IMR-90 (cell line): ENCODE data around the gene KRTAP5-1. TPM values are rescaled to one million over a fixed set of nuclear protein-coding genes. Genes with fewer than 3 reads are reported as not detected.
A peak's percentile ranks its signal among the peaks of the same experiment; 100 is the strongest.

Source experiments
- ATAC-seq: fragments of 200-7000 bp; cut with Tn5 transposase; 2 replicates; pipeline ENCODE4 v1.9.1; 2020; ENCODE audit warnings: low read depth, mild to moderate bottlenecking, moderate library complexity
- BruUV-seq: library from RNA; stranded (reverse); fragments of 400-500 nt; replicated peaks from 2 replicates; lab custom pipeline; 2021; lab: Mats Ljungman, UMichigan
- CTCF ChIA-PET: fragments of 300-600 bp; formaldehyde crosslinking; extraction: SDS; loops from one replicate; lab custom pipeline; 2021; ENCODE audit warnings: antibody characterized with exemption; lab: Yijun Ruan, JAX
- POLR2A ChIA-PET: fragments of 300-600 bp; sonication (Branson Sonifier 250); formaldehyde crosslinking; loops from one replicate; lab custom pipeline; 2022; ENCODE audit warnings: antibody characterized with exemption; ENCODE audit not compliant: unreplicated experiment; lab: Charles Lee
- DNase-seq: peaks from one replicate; pipeline ENCODE4 v3.0.0; 2013
- H2AFZ ChIP-seq: replicated peaks from 2 replicates; pipeline ENCODE3; 2013; ENCODE audit warnings: low read length, mild to moderate bottlenecking; ENCODE audit not compliant: poor library complexity
- H2AK5ac ChIP-seq: 2 replicates; pipeline ENCODE4 v1.6.1; 2013; ENCODE audit warnings: low read depth, low read length, inconsistent platforms
- H2AK9ac ChIP-seq: replicated peaks from 2 replicates; pipeline ENCODE3; 2013; ENCODE audit warnings: mild to moderate bottlenecking, low read depth, low read length, moderate library complexity; ENCODE audit not compliant: poor library complexity
- H2BK120ac ChIP-seq: 2 replicates; pipeline ENCODE4 v1.6.1; 2013; ENCODE audit warnings: low read depth, low read length, inconsistent platforms
- H2BK15ac ChIP-seq: 3 replicates; pipeline ENCODE4 v1.6.1; 2013; ENCODE audit warnings: low read depth, low read length, inconsistent platforms
- H2BK20ac ChIP-seq: 2 replicates; pipeline ENCODE4 v1.6.1; 2013; ENCODE audit warnings: low read depth, mild to moderate bottlenecking, inconsistent platforms, low read length, moderate library complexity
- H2BK5ac ChIP-seq: 2 replicates; pipeline ENCODE4 v1.6.1; 2013; ENCODE audit warnings: mild to moderate bottlenecking, low read depth, low read length, inconsistent platforms; ENCODE audit not compliant: poor library complexity, severe bottlenecking
- H3K14ac ChIP-seq: replicated peaks from 2 replicates; pipeline ENCODE4 v1.6.1; 2013; ENCODE audit warnings: low read depth, low read length, inconsistent platforms
- H3K18ac ChIP-seq: 2 replicates; pipeline ENCODE4 v1.6.1; 2013; ENCODE audit warnings: low read depth, low read length, control low read depth
- H3K23ac ChIP-seq: 2 replicates; pipeline ENCODE4 v1.6.1; 2013; ENCODE audit warnings: low read depth, low read length, inconsistent platforms
- H3K27ac ChIP-seq: 2 replicates; pipeline ENCODE4 v1.5.1; 2013; ENCODE audit warnings: mild to moderate bottlenecking, control low read depth, low read length; ENCODE audit not compliant: insufficient read depth
- H3K27me3 ChIP-seq: 2 replicates; pipeline ENCODE4 v1.6.1; 2013; ENCODE audit warnings: low read length; ENCODE audit not compliant: control insufficient read depth, insufficient read depth
- H3K36me3 ChIP-seq: 2 replicates; pipeline ENCODE4 v1.6.1; 2013; ENCODE audit warnings: low read length, mixed read lengths; ENCODE audit not compliant: control insufficient read depth, insufficient read depth
- H3K4ac ChIP-seq: 2 replicates; pipeline ENCODE4 v1.6.1; 2013; ENCODE audit warnings: low read depth, low read length, inconsistent platforms
- H3K4me1 ChIP-seq: 2 replicates; pipeline ENCODE4 v1.6.1; 2013; ENCODE audit warnings: low read length, mixed read lengths; ENCODE audit not compliant: control insufficient read depth, insufficient read depth
- H3K4me2 ChIP-seq: 2 replicates; pipeline ENCODE4 v1.6.1; 2013; ENCODE audit warnings: low read depth, mild to moderate bottlenecking, control low read depth, low read length, moderate library complexity
- H3K4me3 ChIP-seq: 2 replicates; pipeline ENCODE4 v1.5.1; 2013; ENCODE audit warnings: low read depth, mild to moderate bottlenecking, control low read depth, low read length, moderate library complexity; ENCODE audit not compliant: insufficient read depth
- H3K56ac ChIP-seq: 2 replicates; pipeline ENCODE4 v1.6.1; 2013; ENCODE audit warnings: low read length, inconsistent platforms; ENCODE audit not compliant: insufficient read depth; ENCODE audit errors: extremely low read depth
- H3K79me1 ChIP-seq, 2 experiments: 2 replicates each; pipeline ENCODE4 v1.6.1; 2013; ENCODE audit warnings: low read length in 2 of 2, inconsistent platforms in 1 of 2, low read depth in 1 of 2
- H3K9ac ChIP-seq: 2 replicates; pipeline ENCODE4 v1.6.1; 2013; ENCODE audit warnings: low read depth, low read length, control low read depth
- H3K9me1 ChIP-seq: 2 replicates; pipeline ENCODE4 v1.6.1; 2013; ENCODE audit warnings: low read length, inconsistent platforms; ENCODE audit not compliant: insufficient read depth
- H3K9me3 ChIP-seq: 2 replicates; pipeline ENCODE4 v1.6.1; 2013; ENCODE audit warnings: low read length; ENCODE audit not compliant: control insufficient read depth, insufficient read depth
- H4K20me1 ChIP-seq: 2 replicates; pipeline ENCODE4 v1.6.1; 2013; ENCODE audit warnings: low read length, inconsistent platforms; ENCODE audit not compliant: insufficient read depth
- H4K5ac ChIP-seq: 2 replicates; pipeline ENCODE4 v1.6.1; 2013; ENCODE audit warnings: mild to moderate bottlenecking, low read depth, low read length, control low read depth
- H4K8ac ChIP-seq, 2 experiments: 2 replicates each; pipeline ENCODE4 v1.6.1; 2013; ENCODE audit warnings: low read depth in 2 of 2, low read length in 2 of 2, control low read depth in 1 of 2, inconsistent platforms in 1 of 2
- H4K91ac ChIP-seq: 2 replicates; pipeline ENCODE4 v1.6.1; 2013; ENCODE audit warnings: low read depth, low read length, inconsistent platforms; ENCODE audit not compliant: insufficient read depth
- BHLHE40 ChIP-seq: fragments of 150-350 bp; IDR thresholded peaks from 2 replicates; pipeline ENCODE4 v1.6.1; 2016; ENCODE audit warnings: mild to moderate bottlenecking, low read depth, low read length
- CEBPB ChIP-seq: IDR thresholded peaks from 2 replicates; pipeline ENCODE4 v1.6.1; 2012; ENCODE audit warnings: low read depth, low read length, improper control_type of control experiment
- CHD1 ChIP-seq: IDR thresholded peaks from 2 replicates; pipeline ENCODE4 v1.6.1; 2012; ENCODE audit warnings: low read depth, low read length, improper control_type of control experiment
- FOS ChIP-seq: fragments of 150-350 bp; IDR thresholded peaks from 2 replicates; pipeline ENCODE4 v1.6.1; 2016; ENCODE audit warnings: low read depth, low read length
- MAFK ChIP-seq: IDR thresholded peaks from 2 replicates; pipeline ENCODE4 v1.6.1; 2012; ENCODE audit warnings: low read depth, low read length, improper control_type of control experiment
- MAZ ChIP-seq: IDR thresholded peaks from 2 replicates; pipeline ENCODE4 v1.6.1; 2012; ENCODE audit warnings: low read depth, mild to moderate bottlenecking, low read length, improper control_type of control experiment, moderate library complexity, borderline replicate concordance
- MXI1 ChIP-seq: IDR thresholded peaks from 2 replicates; pipeline ENCODE4 v1.6.1; 2012; ENCODE audit warnings: low read depth, mild to moderate bottlenecking, low read length, moderate library complexity, borderline replicate concordance
- NFE2L2 ChIP-seq: fragments of 150-350 bp; IDR thresholded peaks from 2 replicates; pipeline ENCODE4 v1.6.1; 2016; ENCODE audit warnings: low read depth, mild to moderate bottlenecking, low read length
- POLR2A ChIP-seq: IDR thresholded peaks from 2 replicates; pipeline ENCODE4 v1.6.1; 2012; ENCODE audit warnings: mild to moderate bottlenecking, low read depth, low read length
- RAD21 ChIP-seq: IDR thresholded peaks from 2 replicates; pipeline ENCODE4 v1.6.1; 2012; ENCODE audit warnings: low read length, improper control_type of control experiment
- RCOR1 ChIP-seq: IDR thresholded peaks from 2 replicates; pipeline ENCODE4 v1.6.1; 2012; ENCODE audit warnings: mild to moderate bottlenecking, low read length, improper control_type of control experiment; ENCODE audit not compliant: insufficient replicate concordance
- RFX5 ChIP-seq: IDR thresholded peaks from 2 replicates; pipeline ENCODE4 v1.8.0; 2012; ENCODE audit warnings: low read depth, mild to moderate bottlenecking, low read length, moderate library complexity
- SMC3 ChIP-seq: fragments of 150-350 bp; IDR thresholded peaks from 2 replicates; pipeline ENCODE4 v1.6.1; 2016; ENCODE audit warnings: low read depth, mild to moderate bottlenecking, antibody characterized with exemption, low read length, moderate library complexity
- WGBS, 2 experiments: methylation state at CpG; one replicate each; pipeline versions ENCODE4 v1.1.5 to v1.1.7; 2013; ENCODE audit warnings: missing lambda C conversion rate in 2 of 2; ENCODE audit not compliant: insufficient read length in 1 of 2; ENCODE audit errors: extremely low coverage in 2 of 2; 5-methylcytosine and 5-hydroxymethylcytosine counted together
- dilution Hi-C: fragments of 300-500 bp; cut with HindIII; formaldehyde crosslinking; loops from one replicate; pipeline ENCODE4 v1.14.3; 2018; ENCODE audit warnings: low sequenced_read_pairs; ENCODE audit not compliant: unreplicated experiment
- in situ Hi-C: fragments of 300-500 bp; cut with MboI; formaldehyde crosslinking; loops from 3 replicates; pipeline ENCODE4 v1.14.3; 2019; ENCODE audit warnings: low sequenced_read_pairs, inconsistent platforms, mixed read lengths
- intact Hi-C: fragments of 100-400 bp; cut with micrococcal nuclease; formaldehyde crosslinking; loops from 2 replicates; pipeline ENCODE4 v1.10.0; 2022
- polyA plus RNA-seq, 3 experiments: library from polyadenylated mRNA; depleted of rRNA; stranded (reverse); fragments of >200 nt; gene quantifications; 2 replicates each; pipeline ENCODE4 v1.2.3, GENCODE V29; 2012; ENCODE audit warnings: low replicate concordance in 1 of 3
- total RNA-seq: library from RNA; depleted of rRNA; stranded (reverse); fragments of >200 nt; gene quantifications from 2 replicates; pipeline ENCODE4 v1.2.3, GENCODE V29; 2012
- TF ChIP-seq, protein P1 (sequence below): fragments of 150-350 bp; IDR thresholded peaks from 2 replicates; pipeline ENCODE4 v1.6.1; 2017; ENCODE audit warnings: mild to moderate bottlenecking, antibody characterized with exemption, low read length, low read depth
- TF ChIP-seq, protein P2 (sequence below): fragments of 150-350 bp; IDR thresholded peaks from 2 replicates; pipeline ENCODE4 v1.6.1; 2016; ENCODE audit warnings: low read depth, mild to moderate bottlenecking, low read length, moderate library complexity, borderline replicate concordance
- TF ChIP-seq, protein P3 (sequence below): conservative IDR thresholded peaks from 2 replicates; pipeline ENCODE4 v1.5.1; 2012; ENCODE audit warnings: mild to moderate bottlenecking, low read depth, low read length, improper control_type of control experiment

The KRTAP5-1 gene
- total and polyA plus RNA-seq, 2 of the 4 experiments (the other 2 are of a cell fraction): not detected

DNA sequence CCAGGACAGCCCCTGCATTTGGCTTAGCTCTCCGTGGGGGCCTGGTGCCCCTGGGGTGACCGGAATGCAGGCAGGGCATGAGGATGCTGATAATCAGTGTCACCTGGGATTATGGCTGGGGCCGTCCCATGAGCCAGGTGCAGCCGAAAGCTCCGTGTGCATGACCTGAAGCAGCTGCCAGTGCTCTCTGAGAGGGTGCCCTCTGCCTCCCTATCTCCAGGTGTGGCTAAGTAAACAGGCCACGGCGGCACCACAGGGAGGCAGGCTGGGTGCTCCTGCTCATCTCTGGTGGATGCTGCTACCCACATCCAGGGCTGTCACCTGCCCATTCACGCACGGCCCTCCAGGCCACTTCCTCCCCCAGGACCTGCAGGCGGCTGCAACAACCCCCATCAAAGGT lies 42.8 kb downstream of the KRTAP5-1 start:
- H2AK5ac ChIP-seq: no peak overlapping the region
- peaks cover 2% of the 10 kb centered on the region; the same call in 1 of the 2 replicates for H3K4me1 ChIP-seq
- H2BK20ac ChIP-seq: no peak overlapping the region
- no peak overlapping the region for H3K18ac ChIP-seq
- CTCF ChIA-PET: interaction anchor here (1.2 kb wide), 1 partner anchor 33 kb away, joined by 6 read pairs; no protein-coding TSS in a partner anchor
- H3K4ac ChIP-seq: no peak overlapping the region
- no peak overlapping the region for H3K27ac ChIP-seq
- no peaks in the 10 kb centered on the region for H3K36me3 ChIP-seq
- peaks cover 73% of the 10 kb centered on the region for H3K27me3 ChIP-seq
- H3K4me2 ChIP-seq: no peak overlapping the region
- no peak for DNase-seq
- H3K9ac ChIP-seq: no peak overlapping the region
- H3K9me1 ChIP-seq: no peaks in the 10 kb centered on the region
- in situ Hi-C loops (no loop called here), dilution Hi-C loops (no loop called here), intact Hi-C loops (no loop called here)
- peak overlapping the region; percentile 33 for H2AFZ ChIP-seq
- H3K9me3 ChIP-seq: peaks cover 4% of the 10 kb centered on the region
- no peak overlapping the region for H4K91ac ChIP-seq
- H3K4me3 ChIP-seq: no peak overlapping the region
- H2BK5ac ChIP-seq: no peak overlapping the region
- H2BK15ac ChIP-seq: no peak overlapping the region
- no peak overlapping the region for H4K5ac ChIP-seq
- peaks cover 3% of the 10 kb centered on the region in 2 experiments; a peak in 2 of 4 replicates for H3K79me1 ChIP-seq
- no peak overlapping the region for H2BK120ac ChIP-seq
- H3K56ac ChIP-seq: no peak overlapping the region
- BruUV-seq: no TSS peak
- POLR2A ChIA-PET: no interaction called here
- TF ChIP-seq MXI1: no peak
- TF ChIP-seq MAFK: no peak
- TF ChIP-seq CEBPB: no peak
- TF ChIP-seq RAD21: no peak
- no peak for TF ChIP-seq POLR2A
- TF ChIP-seq, protein P1, sequence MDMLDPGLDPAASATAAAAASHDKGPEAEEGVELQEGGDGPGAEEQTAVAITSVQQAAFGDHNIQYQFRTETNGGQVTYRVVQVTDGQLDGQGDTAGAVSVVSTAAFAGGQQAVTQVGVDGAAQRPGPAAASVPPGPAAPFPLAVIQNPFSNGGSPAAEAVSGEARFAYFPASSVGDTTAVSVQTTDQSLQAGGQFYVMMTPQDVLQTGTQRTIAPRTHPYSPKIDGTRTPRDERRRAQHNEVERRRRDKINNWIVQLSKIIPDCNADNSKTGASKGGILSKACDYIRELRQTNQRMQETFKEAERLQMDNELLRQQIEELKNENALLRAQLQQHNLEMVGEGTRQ: no peak
- TF ChIP-seq, protein P2, sequence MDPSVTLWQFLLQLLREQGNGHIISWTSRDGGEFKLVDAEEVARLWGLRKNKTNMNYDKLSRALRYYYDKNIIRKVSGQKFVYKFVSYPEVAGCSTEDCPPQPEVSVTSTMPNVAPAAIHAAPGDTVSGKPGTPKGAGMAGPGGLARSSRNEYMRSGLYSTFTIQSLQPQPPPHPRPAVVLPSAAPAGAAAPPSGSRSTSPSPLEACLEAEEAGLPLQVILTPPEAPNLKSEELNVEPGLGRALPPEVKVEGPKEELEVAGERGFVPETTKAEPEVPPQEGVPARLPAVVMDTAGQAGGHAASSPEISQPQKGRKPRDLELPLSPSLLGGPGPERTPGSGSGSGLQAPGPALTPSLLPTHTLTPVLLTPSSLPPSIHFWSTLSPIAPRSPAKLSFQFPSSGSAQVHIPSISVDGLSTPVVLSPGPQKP: no peak
- no peak for TF ChIP-seq RFX5
- no peak for TF ChIP-seq NFE2L2
- TF ChIP-seq SMC3: no peak
- TF ChIP-seq, protein P3, sequence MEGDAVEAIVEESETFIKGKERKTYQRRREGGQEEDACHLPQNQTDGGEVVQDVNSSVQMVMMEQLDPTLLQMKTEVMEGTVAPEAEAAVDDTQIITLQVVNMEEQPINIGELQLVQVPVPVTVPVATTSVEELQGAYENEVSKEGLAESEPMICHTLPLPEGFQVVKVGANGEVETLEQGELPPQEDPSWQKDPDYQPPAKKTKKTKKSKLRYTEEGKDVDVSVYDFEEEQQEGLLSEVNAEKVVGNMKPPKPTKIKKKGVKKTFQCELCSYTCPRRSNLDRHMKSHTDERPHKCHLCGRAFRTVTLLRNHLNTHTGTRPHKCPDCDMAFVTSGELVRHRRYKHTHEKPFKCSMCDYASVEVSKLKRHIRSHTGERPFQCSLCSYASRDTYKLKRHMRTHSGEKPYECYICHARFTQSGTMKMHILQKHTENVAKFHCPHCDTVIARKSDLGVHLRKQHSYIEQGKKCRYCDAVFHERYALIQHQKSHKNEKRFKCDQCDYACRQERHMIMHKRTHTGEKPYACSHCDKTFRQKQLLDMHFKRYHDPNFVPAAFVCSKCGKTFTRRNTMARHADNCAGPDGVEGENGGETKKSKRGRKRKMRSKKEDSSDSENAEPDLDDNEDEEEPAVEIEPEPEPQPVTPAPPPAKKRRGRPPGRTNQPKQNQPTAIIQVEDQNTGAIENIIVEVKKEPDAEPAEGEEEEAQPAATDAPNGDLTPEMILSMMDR: no peak
- no peak for TF ChIP-seq BHLHE40
- TF ChIP-seq MAZ: no peak
- TF ChIP-seq CHD1: no peak
- no peak for TF ChIP-seq FOS
- TF ChIP-seq RCOR1: no peak
- no peak overlapping the region for H4K8ac ChIP-seq
- no peak for ATAC-seq
- no peak overlapping the region for H3K14ac ChIP-seq
- H3K23ac ChIP-seq: no peak overlapping the region
- no peak overlapping the region for H2AK9ac ChIP-seq
- 60% methylated on average over 1 of the region's 10 CpGs; no CpG with 5 or more reads in 1 of the 2 experiments for WGBS, 2 experiments
- peaks cover 3% of the 10 kb centered on the region for H4K20me1 ChIP-seq
